GM13977 (cell line): ENCODE measurements around the gene PALLD.

Experiments used
- DNase-seq: peaks from one replicate; pipeline ENCODE4 v3.0.0; 2012; ENCODE audit warnings: low spot score
- in situ Hi-C: fragments of 300-500 bp; cut with MboI; formaldehyde crosslinking; loops from one replicate; pipeline ENCODE4 v1.12.0; 2022; ENCODE audit warnings: low sequenced_read_pairs, low pct_unique_long_range_greater_than_20kb, mixed read lengths, inconsistent platforms; ENCODE audit not compliant: unreplicated experiment
- TF ChIP-seq, protein P1 (sequence below): IDR thresholded peaks from 2 replicates; pipeline ENCODE4 v1.5.1; 2012; ENCODE audit warnings: mild to moderate bottlenecking, control low read depth; ENCODE audit not compliant: insufficient read depth; ENCODE audit errors: extremely low read depth, missing control alignments

Gene PALLD

DNA sequence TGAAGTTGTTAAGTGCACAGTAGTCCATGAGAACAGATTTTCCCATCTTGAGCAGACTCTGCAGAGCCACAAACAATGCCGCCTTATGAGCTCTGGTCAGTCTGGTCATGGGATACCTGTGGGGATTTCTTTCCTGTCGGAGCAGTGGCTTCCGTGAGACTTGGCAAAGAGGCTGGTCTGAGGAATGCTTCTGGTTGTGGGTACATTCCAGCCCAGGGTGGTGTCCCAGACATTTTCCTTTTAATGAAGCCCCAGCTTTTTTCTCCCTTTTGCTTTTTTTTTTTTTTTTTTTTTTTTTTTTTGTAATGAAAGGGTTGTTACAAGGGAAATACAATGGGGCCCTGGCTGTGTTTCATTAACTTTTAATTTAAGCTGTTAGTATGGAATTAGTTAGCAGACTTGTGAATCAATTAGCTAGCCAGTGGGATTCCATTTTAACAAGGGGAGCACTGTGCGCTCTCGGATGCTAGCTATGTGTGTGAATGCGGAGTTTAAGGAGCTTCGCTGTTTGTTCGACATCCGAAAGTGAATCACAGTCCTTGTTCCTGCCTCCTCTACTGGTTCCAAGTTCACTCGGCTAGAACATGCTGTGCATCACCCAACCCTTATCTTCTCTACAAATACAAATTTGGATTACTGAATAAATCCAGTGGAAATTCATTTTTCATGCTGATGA, 288.1 kb downstream of the PALLD start:
- TF ChIP-seq, protein P1, sequence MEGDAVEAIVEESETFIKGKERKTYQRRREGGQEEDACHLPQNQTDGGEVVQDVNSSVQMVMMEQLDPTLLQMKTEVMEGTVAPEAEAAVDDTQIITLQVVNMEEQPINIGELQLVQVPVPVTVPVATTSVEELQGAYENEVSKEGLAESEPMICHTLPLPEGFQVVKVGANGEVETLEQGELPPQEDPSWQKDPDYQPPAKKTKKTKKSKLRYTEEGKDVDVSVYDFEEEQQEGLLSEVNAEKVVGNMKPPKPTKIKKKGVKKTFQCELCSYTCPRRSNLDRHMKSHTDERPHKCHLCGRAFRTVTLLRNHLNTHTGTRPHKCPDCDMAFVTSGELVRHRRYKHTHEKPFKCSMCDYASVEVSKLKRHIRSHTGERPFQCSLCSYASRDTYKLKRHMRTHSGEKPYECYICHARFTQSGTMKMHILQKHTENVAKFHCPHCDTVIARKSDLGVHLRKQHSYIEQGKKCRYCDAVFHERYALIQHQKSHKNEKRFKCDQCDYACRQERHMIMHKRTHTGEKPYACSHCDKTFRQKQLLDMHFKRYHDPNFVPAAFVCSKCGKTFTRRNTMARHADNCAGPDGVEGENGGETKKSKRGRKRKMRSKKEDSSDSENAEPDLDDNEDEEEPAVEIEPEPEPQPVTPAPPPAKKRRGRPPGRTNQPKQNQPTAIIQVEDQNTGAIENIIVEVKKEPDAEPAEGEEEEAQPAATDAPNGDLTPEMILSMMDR, result no peak
- DNase-seq, result no peak
- in situ Hi-C loops, result no loop called here

DNA sequence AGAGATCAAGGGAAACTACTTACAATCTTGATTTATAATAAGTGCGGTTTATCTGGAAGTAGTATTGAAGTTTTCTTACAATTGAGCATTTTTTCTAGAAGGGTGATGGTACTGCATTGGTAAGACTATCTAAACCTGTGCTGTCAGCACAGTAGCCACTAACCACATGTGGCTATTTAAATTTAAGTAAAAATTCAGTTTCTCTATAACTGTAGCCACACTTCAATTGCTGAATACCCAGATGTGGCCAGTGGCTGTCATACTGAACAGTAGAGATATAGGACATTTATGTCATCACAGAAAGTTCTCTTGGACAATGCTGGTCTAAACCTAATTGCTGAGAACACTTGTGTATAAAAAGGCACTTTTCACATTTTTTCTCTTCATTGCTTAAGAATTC, 290.5 kb downstream of the PALLD start:
- TF ChIP-seq, protein P1, result no peak
- in situ Hi-C loops, result no loop called here

DNA sequence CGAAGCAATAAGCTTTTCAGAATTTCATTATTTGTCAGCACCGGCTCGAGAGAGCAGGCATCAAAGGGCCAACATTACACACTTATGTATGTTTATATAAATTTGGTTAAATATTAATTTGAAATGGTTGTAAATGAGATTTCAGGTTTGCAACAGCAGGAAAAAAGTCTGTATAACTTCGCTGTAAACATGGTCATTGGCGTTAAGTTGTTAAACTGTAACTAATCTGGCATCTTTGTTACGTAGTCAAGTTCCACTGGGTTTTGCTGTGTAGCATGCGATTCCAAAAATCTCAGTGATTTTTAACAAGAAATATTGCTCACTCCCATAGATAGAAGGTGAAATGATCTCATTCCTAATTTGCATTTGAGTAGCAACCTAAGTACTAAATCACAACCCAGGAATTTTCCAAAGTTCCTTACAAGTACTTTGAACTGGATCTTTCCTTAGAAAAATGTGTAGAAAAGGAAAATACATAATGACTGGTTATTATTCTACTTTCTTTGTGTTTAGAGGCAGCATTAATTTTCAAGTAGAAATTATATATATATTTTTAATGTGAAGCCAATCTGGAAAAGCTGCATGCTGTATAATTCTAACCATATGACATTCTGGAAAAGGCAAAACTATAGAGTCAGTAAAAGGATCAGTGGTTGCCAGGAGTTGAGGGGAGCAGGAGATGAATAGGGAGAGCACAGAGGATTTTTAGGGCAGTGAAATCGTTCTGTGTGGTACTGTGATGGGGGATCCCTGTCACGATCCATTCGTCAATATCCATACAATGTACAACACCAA, 291.1 kb downstream of the PALLD start:
- DNase-seq, result no peak
- in situ Hi-C loops, result no loop called here
- TF ChIP-seq, protein P1, result no peak

More for the DNA sequence above, 290.5 kb downstream of the PALLD start:
- no peak for DNase-seq

DNA sequence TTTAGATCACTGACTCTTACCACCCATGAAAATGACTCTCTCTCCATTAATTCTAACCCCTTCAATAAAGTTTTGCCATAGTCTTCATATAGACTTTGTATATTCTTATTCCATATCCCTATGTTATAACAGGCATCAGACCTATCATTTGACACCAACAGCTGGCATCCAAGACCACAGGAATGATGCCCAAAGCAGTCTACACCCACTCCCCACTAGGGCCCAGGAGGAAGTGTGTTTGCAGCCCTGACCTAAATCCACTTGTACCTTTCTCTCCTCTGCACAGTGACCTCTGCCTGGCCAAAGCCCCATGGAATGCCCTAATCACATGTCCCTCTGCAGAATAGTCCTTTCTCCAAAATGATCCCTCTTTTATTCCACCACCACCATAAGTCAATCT, 294.0 kb downstream of the PALLD start:
- in situ Hi-C loops, result no loop called here
- no peak for DNase-seq
- TF ChIP-seq, protein P1, result no peak

DNA sequence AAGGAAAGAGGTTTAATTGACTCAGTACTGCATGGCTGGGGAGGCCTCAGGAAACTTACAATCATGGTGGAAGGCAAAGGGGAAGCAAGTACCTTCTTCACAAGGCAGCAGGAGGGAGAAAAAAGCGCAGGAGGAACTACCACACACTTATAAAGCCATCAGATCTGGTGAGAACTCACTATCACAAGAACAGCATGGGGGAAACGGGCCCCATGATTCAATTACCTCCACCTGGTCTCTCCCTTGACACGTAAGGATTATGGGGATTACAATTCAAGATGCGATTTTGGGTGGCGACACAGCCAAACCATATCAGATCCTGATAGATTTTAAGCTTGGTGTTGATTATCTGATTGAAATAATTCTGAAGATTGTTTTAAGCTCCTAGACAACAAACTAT, 294.5 kb downstream of the PALLD start:
- in situ Hi-C loops, result no loop called here
- no peak for DNase-seq
- TF ChIP-seq, protein P1, result no peak

DNA sequence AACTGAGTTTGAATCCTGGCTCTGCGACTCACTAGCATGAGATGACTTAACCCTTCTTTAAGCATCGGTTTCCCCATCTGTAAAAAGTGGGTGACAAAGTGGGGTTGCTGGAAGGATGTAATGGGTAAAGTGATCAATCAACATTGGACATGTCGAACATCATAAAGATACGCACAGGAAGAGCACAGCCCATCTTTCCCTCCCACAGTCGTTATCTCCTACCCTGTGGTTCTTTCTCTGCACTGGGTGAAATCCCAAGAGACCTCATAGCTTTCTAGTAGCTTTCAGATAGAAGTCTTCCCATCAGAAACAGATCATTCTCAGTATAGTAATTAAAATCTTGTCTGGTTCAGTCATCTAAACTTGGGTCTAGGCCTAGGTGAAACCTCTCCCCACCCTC, 296.7 kb downstream of the PALLD start:
- DNase-seq, result no peak
- in situ Hi-C loops, result no loop called here
- TF ChIP-seq, protein P1, result no peak
